IMR-90 (cell line): ENCODE results near the gene ANO2. TPM values are rescaled to one million over a fixed set of nuclear protein-coding genes. Genes with fewer than 3 reads are reported as not detected.

Source experiments
- ATAC-seq: fragments of 200-7000 bp; cut with Tn5 transposase; 2 replicates; pipeline ENCODE4 v1.9.1; 2020; ENCODE audit warnings: low read depth, mild to moderate bottlenecking, moderate library complexity
- BruUV-seq: library from RNA; stranded (reverse); fragments of 400-500 nt; replicated peaks from 2 replicates; lab custom pipeline; 2021; lab: Mats Ljungman, UMichigan
- CTCF ChIA-PET: fragments of 300-600 bp; formaldehyde crosslinking; extraction: SDS; loops from one replicate; lab custom pipeline; 2021; ENCODE audit warnings: antibody characterized with exemption; lab: Yijun Ruan, JAX
- POLR2A ChIA-PET: fragments of 300-600 bp; sonication (Branson Sonifier 250); formaldehyde crosslinking; loops from one replicate; lab custom pipeline; 2022; ENCODE audit warnings: antibody characterized with exemption; ENCODE audit not compliant: unreplicated experiment; lab: Charles Lee
- DNase-seq: peaks from one replicate; pipeline ENCODE4 v3.0.0; 2013
- H2AFZ ChIP-seq: replicated peaks from 2 replicates; pipeline ENCODE3; 2013; ENCODE audit warnings: low read length, mild to moderate bottlenecking; ENCODE audit not compliant: poor library complexity
- H2AK5ac ChIP-seq: 2 replicates; pipeline ENCODE4 v1.6.1; 2013; ENCODE audit warnings: low read depth, low read length, inconsistent platforms
- H2AK9ac ChIP-seq: replicated peaks from 2 replicates; pipeline ENCODE3; 2013; ENCODE audit warnings: mild to moderate bottlenecking, low read depth, low read length, moderate library complexity; ENCODE audit not compliant: poor library complexity
- H2BK120ac ChIP-seq: 2 replicates; pipeline ENCODE4 v1.6.1; 2013; ENCODE audit warnings: low read depth, low read length, inconsistent platforms
- H2BK15ac ChIP-seq: 3 replicates; pipeline ENCODE4 v1.6.1; 2013; ENCODE audit warnings: low read depth, low read length, inconsistent platforms
- H2BK20ac ChIP-seq: 2 replicates; pipeline ENCODE4 v1.6.1; 2013; ENCODE audit warnings: low read depth, mild to moderate bottlenecking, inconsistent platforms, low read length, moderate library complexity
- H2BK5ac ChIP-seq: 2 replicates; pipeline ENCODE4 v1.6.1; 2013; ENCODE audit warnings: mild to moderate bottlenecking, low read depth, low read length, inconsistent platforms; ENCODE audit not compliant: poor library complexity, severe bottlenecking
- H3K14ac ChIP-seq: replicated peaks from 2 replicates; pipeline ENCODE4 v1.6.1; 2013; ENCODE audit warnings: low read depth, low read length, inconsistent platforms
- H3K18ac ChIP-seq: 2 replicates; pipeline ENCODE4 v1.6.1; 2013; ENCODE audit warnings: low read depth, low read length, control low read depth
- H3K23ac ChIP-seq: 2 replicates; pipeline ENCODE4 v1.6.1; 2013; ENCODE audit warnings: low read depth, low read length, inconsistent platforms
- H3K27ac ChIP-seq: 2 replicates; pipeline ENCODE4 v1.5.1; 2013; ENCODE audit warnings: mild to moderate bottlenecking, control low read depth, low read length; ENCODE audit not compliant: insufficient read depth
- H3K27me3 ChIP-seq: 2 replicates; pipeline ENCODE4 v1.6.1; 2013; ENCODE audit warnings: low read length; ENCODE audit not compliant: control insufficient read depth, insufficient read depth
- H3K36me3 ChIP-seq: 2 replicates; pipeline ENCODE4 v1.6.1; 2013; ENCODE audit warnings: low read length, mixed read lengths; ENCODE audit not compliant: control insufficient read depth, insufficient read depth
- H3K4ac ChIP-seq: 2 replicates; pipeline ENCODE4 v1.6.1; 2013; ENCODE audit warnings: low read depth, low read length, inconsistent platforms
- H3K4me1 ChIP-seq: 2 replicates; pipeline ENCODE4 v1.6.1; 2013; ENCODE audit warnings: low read length, mixed read lengths; ENCODE audit not compliant: control insufficient read depth, insufficient read depth
- H3K4me2 ChIP-seq: 2 replicates; pipeline ENCODE4 v1.6.1; 2013; ENCODE audit warnings: low read depth, mild to moderate bottlenecking, control low read depth, low read length, moderate library complexity
- H3K4me3 ChIP-seq: 2 replicates; pipeline ENCODE4 v1.5.1; 2013; ENCODE audit warnings: low read depth, mild to moderate bottlenecking, control low read depth, low read length, moderate library complexity; ENCODE audit not compliant: insufficient read depth
- H3K56ac ChIP-seq: 2 replicates; pipeline ENCODE4 v1.6.1; 2013; ENCODE audit warnings: low read length, inconsistent platforms; ENCODE audit not compliant: insufficient read depth; ENCODE audit errors: extremely low read depth
- H3K79me1 ChIP-seq, 2 experiments: 2 replicates each; pipeline ENCODE4 v1.6.1; 2013; ENCODE audit warnings: low read length in 2 of 2, inconsistent platforms in 1 of 2, low read depth in 1 of 2
- H3K9ac ChIP-seq: 2 replicates; pipeline ENCODE4 v1.6.1; 2013; ENCODE audit warnings: low read depth, low read length, control low read depth
- H3K9me1 ChIP-seq: 2 replicates; pipeline ENCODE4 v1.6.1; 2013; ENCODE audit warnings: low read length, inconsistent platforms; ENCODE audit not compliant: insufficient read depth
- H3K9me3 ChIP-seq: 2 replicates; pipeline ENCODE4 v1.6.1; 2013; ENCODE audit warnings: low read length; ENCODE audit not compliant: control insufficient read depth, insufficient read depth
- H4K20me1 ChIP-seq: 2 replicates; pipeline ENCODE4 v1.6.1; 2013; ENCODE audit warnings: low read length, inconsistent platforms; ENCODE audit not compliant: insufficient read depth
- H4K5ac ChIP-seq: 2 replicates; pipeline ENCODE4 v1.6.1; 2013; ENCODE audit warnings: mild to moderate bottlenecking, low read depth, low read length, control low read depth
- H4K8ac ChIP-seq, 2 experiments: 2 replicates each; pipeline ENCODE4 v1.6.1; 2013; ENCODE audit warnings: low read depth in 2 of 2, low read length in 2 of 2, control low read depth in 1 of 2, inconsistent platforms in 1 of 2
- H4K91ac ChIP-seq: 2 replicates; pipeline ENCODE4 v1.6.1; 2013; ENCODE audit warnings: low read depth, low read length, inconsistent platforms; ENCODE audit not compliant: insufficient read depth
- BHLHE40 ChIP-seq: fragments of 150-350 bp; IDR thresholded peaks from 2 replicates; pipeline ENCODE4 v1.6.1; 2016; ENCODE audit warnings: mild to moderate bottlenecking, low read depth, low read length
- FOS ChIP-seq: fragments of 150-350 bp; IDR thresholded peaks from 2 replicates; pipeline ENCODE4 v1.6.1; 2016; ENCODE audit warnings: low read depth, low read length
- MAFK ChIP-seq: IDR thresholded peaks from 2 replicates; pipeline ENCODE4 v1.6.1; 2012; ENCODE audit warnings: low read depth, low read length, improper control_type of control experiment
- MAZ ChIP-seq: IDR thresholded peaks from 2 replicates; pipeline ENCODE4 v1.6.1; 2012; ENCODE audit warnings: low read depth, mild to moderate bottlenecking, low read length, improper control_type of control experiment, moderate library complexity, borderline replicate concordance
- MXI1 ChIP-seq: IDR thresholded peaks from 2 replicates; pipeline ENCODE4 v1.6.1; 2012; ENCODE audit warnings: low read depth, mild to moderate bottlenecking, low read length, moderate library complexity, borderline replicate concordance
- NFE2L2 ChIP-seq: fragments of 150-350 bp; IDR thresholded peaks from 2 replicates; pipeline ENCODE4 v1.6.1; 2016; ENCODE audit warnings: low read depth, mild to moderate bottlenecking, low read length
- POLR2A ChIP-seq: IDR thresholded peaks from 2 replicates; pipeline ENCODE4 v1.6.1; 2012; ENCODE audit warnings: mild to moderate bottlenecking, low read depth, low read length
- RAD21 ChIP-seq: IDR thresholded peaks from 2 replicates; pipeline ENCODE4 v1.6.1; 2012; ENCODE audit warnings: low read length, improper control_type of control experiment
- RCOR1 ChIP-seq: IDR thresholded peaks from 2 replicates; pipeline ENCODE4 v1.6.1; 2012; ENCODE audit warnings: mild to moderate bottlenecking, low read length, improper control_type of control experiment; ENCODE audit not compliant: insufficient replicate concordance
- RFX5 ChIP-seq: IDR thresholded peaks from 2 replicates; pipeline ENCODE4 v1.8.0; 2012; ENCODE audit warnings: low read depth, mild to moderate bottlenecking, low read length, moderate library complexity
- SMC3 ChIP-seq: fragments of 150-350 bp; IDR thresholded peaks from 2 replicates; pipeline ENCODE4 v1.6.1; 2016; ENCODE audit warnings: low read depth, mild to moderate bottlenecking, antibody characterized with exemption, low read length, moderate library complexity
- WGBS, 2 experiments: methylation state at CpG; one replicate each; pipeline versions ENCODE4 v1.1.5 to v1.1.7; 2013; ENCODE audit warnings: missing lambda C conversion rate in 2 of 2; ENCODE audit not compliant: insufficient read length in 1 of 2; ENCODE audit errors: extremely low coverage in 2 of 2; 5-methylcytosine and 5-hydroxymethylcytosine counted together
- dilution Hi-C: fragments of 300-500 bp; cut with HindIII; formaldehyde crosslinking; loops from one replicate; pipeline ENCODE4 v1.14.3; 2018; ENCODE audit warnings: low sequenced_read_pairs; ENCODE audit not compliant: unreplicated experiment
- in situ Hi-C: fragments of 300-500 bp; cut with MboI; formaldehyde crosslinking; loops from 3 replicates; pipeline ENCODE4 v1.14.3; 2019; ENCODE audit warnings: low sequenced_read_pairs, inconsistent platforms, mixed read lengths
- intact Hi-C: fragments of 100-400 bp; cut with micrococcal nuclease; formaldehyde crosslinking; loops from 2 replicates; pipeline ENCODE4 v1.10.0; 2022
- polyA plus RNA-seq, 3 experiments: library from polyadenylated mRNA; depleted of rRNA; stranded (reverse); fragments of >200 nt; gene quantifications; 2 replicates each; pipeline ENCODE4 v1.2.3, GENCODE V29; 2012; ENCODE audit warnings: low replicate concordance in 1 of 3
- total RNA-seq: library from RNA; depleted of rRNA; stranded (reverse); fragments of >200 nt; gene quantifications from 2 replicates; pipeline ENCODE4 v1.2.3, GENCODE V29; 2012
- TF ChIP-seq, protein P1 (sequence below): fragments of 150-350 bp; IDR thresholded peaks from 2 replicates; pipeline ENCODE4 v1.6.1; 2016; ENCODE audit warnings: low read depth, mild to moderate bottlenecking, low read length, moderate library complexity, borderline replicate concordance
- TF ChIP-seq, protein P2 (sequence below): fragments of 150-350 bp; IDR thresholded peaks from 2 replicates; pipeline ENCODE4 v1.6.1; 2017; ENCODE audit warnings: mild to moderate bottlenecking, antibody characterized with exemption, low read length, low read depth
- TF ChIP-seq, protein P3 (sequence below): conservative IDR thresholded peaks from 2 replicates; pipeline ENCODE4 v1.5.1; 2012; ENCODE audit warnings: mild to moderate bottlenecking, low read depth, low read length, improper control_type of control experiment

ANO2 gene
- total and polyA plus RNA-seq, 2 of the 4 experiments (the other 2 are of a cell fraction) = 0.22 TPM; not detected in 1

DNA sequence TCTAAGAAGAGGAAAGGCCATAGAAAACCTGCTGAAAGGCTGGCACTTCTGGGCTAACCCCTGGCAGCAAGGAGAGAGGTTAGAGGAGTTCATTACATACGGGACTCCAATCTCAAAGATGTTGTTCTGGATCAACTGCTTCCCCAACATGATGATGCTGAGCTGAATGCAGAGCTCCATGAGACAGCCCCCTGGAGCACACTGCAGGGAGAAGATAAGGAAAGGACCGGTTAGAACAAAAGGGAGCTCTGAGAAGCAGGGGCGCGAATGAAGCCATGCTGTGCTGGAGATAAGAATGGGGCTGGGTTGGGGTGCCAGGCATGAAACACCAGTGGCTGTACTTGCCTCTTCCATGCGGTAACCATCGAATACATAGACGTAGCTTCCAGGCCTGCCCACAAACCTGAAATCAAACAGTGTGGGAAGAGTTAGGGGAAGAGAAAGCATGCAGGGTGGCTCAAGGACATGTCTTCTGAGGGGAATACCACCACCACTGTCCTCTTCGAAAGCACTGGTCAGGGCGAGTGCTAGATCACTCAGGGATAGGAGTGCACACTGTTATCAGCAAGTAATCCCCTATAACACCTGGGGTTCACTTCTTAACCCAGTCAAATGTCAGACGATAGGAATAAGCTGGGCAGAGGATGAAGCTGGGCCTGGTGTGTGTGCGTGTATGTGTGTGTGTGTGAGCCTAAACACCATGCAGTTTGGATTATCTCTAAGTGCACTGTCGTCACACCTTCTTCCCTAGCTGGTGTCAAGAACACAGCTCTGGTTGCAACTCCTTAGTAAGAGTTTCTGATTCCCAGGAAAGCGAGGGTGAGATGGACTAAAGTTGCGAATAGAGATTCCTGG is 332.3 kb downstream of the ANO2 start:
- H3K9me3 ChIP-seq = peaks cover 5% of the 10 kb centered on the region; the same call in 1 of the 2 replicates
- 88% methylated on average over 3 of the region's 14 CpGs; no CpG with 5 or more reads in 1 of the 2 experiments for WGBS, 2 experiments
- no peak overlapping the region for H3K4me2 ChIP-seq
- H2BK15ac ChIP-seq = no peak overlapping the region
- no peak overlapping the region for H3K4me3 ChIP-seq
- no peaks in the 10 kb centered on the region for H3K36me3 ChIP-seq
- H2AK9ac ChIP-seq = no peak overlapping the region
- dilution Hi-C loops = no loop called here
- peaks cover 23% of the 10 kb centered on the region for H3K27me3 ChIP-seq
- no peak overlapping the region for H3K4ac ChIP-seq
- no peaks in the 10 kb centered on the region for H3K4me1 ChIP-seq
- ATAC-seq (no peak), DNase-seq (no peak)
- H3K79me1 ChIP-seq = no peaks in the 10 kb centered on the region
- no peak overlapping the region for H3K27ac ChIP-seq
- CTCF ChIA-PET = no interaction called here
- H2AK5ac ChIP-seq = no peak overlapping the region
- no peaks in the 10 kb centered on the region for H3K9me1 ChIP-seq
- TF ChIP-seq FOS (no peak), MXI1 (no peak), RAD21 (no peak), BHLHE40 (no peak), MAFK (no peak), MAZ (no peak), NFE2L2 (no peak), RCOR1 (no peak), POLR2A (no peak), RFX5 (no peak), SMC3 (no peak)
- TF ChIP-seq, protein P1, sequence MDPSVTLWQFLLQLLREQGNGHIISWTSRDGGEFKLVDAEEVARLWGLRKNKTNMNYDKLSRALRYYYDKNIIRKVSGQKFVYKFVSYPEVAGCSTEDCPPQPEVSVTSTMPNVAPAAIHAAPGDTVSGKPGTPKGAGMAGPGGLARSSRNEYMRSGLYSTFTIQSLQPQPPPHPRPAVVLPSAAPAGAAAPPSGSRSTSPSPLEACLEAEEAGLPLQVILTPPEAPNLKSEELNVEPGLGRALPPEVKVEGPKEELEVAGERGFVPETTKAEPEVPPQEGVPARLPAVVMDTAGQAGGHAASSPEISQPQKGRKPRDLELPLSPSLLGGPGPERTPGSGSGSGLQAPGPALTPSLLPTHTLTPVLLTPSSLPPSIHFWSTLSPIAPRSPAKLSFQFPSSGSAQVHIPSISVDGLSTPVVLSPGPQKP = no peak
- TF ChIP-seq, protein P2, sequence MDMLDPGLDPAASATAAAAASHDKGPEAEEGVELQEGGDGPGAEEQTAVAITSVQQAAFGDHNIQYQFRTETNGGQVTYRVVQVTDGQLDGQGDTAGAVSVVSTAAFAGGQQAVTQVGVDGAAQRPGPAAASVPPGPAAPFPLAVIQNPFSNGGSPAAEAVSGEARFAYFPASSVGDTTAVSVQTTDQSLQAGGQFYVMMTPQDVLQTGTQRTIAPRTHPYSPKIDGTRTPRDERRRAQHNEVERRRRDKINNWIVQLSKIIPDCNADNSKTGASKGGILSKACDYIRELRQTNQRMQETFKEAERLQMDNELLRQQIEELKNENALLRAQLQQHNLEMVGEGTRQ = no peak
- TF ChIP-seq, protein P3, sequence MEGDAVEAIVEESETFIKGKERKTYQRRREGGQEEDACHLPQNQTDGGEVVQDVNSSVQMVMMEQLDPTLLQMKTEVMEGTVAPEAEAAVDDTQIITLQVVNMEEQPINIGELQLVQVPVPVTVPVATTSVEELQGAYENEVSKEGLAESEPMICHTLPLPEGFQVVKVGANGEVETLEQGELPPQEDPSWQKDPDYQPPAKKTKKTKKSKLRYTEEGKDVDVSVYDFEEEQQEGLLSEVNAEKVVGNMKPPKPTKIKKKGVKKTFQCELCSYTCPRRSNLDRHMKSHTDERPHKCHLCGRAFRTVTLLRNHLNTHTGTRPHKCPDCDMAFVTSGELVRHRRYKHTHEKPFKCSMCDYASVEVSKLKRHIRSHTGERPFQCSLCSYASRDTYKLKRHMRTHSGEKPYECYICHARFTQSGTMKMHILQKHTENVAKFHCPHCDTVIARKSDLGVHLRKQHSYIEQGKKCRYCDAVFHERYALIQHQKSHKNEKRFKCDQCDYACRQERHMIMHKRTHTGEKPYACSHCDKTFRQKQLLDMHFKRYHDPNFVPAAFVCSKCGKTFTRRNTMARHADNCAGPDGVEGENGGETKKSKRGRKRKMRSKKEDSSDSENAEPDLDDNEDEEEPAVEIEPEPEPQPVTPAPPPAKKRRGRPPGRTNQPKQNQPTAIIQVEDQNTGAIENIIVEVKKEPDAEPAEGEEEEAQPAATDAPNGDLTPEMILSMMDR = no peak
- BruUV-seq = no TSS peak
- no peak overlapping the region for H4K5ac ChIP-seq
- H2BK20ac ChIP-seq = no peak overlapping the region
- no peak overlapping the region for H3K56ac ChIP-seq
- H2BK120ac ChIP-seq = no peak overlapping the region
- no peak overlapping the region for H4K91ac ChIP-seq
- H3K18ac ChIP-seq = no peak overlapping the region
- no peak overlapping the region for H2BK5ac ChIP-seq
- no peak overlapping the region for H2AFZ ChIP-seq
- in situ Hi-C loops = no loop called here
- H3K14ac ChIP-seq = no peak overlapping the region
- H3K23ac ChIP-seq = no peak overlapping the region
- POLR2A ChIA-PET = no interaction called here
- intact Hi-C loops = no loop called here
- no peak overlapping the region for H4K8ac ChIP-seq
- no peaks in the 10 kb centered on the region for H4K20me1 ChIP-seq
- no peak overlapping the region for H3K9ac ChIP-seq
